GM19324 (cell line): ENCODE results near the gene ART4.

Source experiments
- ATAC-seq: cut with Tn5 transposase; IDR thresholded peaks from one replicate; pipeline ENCODE4 v1.9.1; 2021; ENCODE audit warnings: mild to moderate bottlenecking, moderate library complexity; ENCODE audit not compliant: unreplicated experiment, low FRiP score

Gene ART4

GRCh38 chr12:14814014-14814413 lies 29.3 kb downstream of the ART4 start, which contains the start of gene SMCO3:
SMCO3 (minus strand) TSS chr12:14814182; CDS start chr12:14806680, 7,502 bp downstream.
- no peak for ATAC-seq

- ATAC-seq, result no peak
Observed at GRCh38 chr12:14811486-14811885, 31.8 kb downstream of the ART4 start.

- ATAC-seq, result no peak
Observed at GRCh38 chr12:14810953-14811483, 32.3 kb downstream of the ART4 start.

GRCh38 chr12:14810167-14810952 lies 33.0 kb downstream of the ART4 start:
- ATAC-seq, result no peak

GRCh38 chr12:14803830-14804160 lies 39.5 kb downstream of the ART4 start:
- ATAC-seq, result peak; percentile 28

- peak; percentile 99 for ATAC-seq
Observed at GRCh38 chr12:14803011-14803829, 40.1 kb downstream of the ART4 start, which contains the start of the genes C12orf60 and WBP11. C12orf60 (plus strand) TSS chr12:14803670; CDS start chr12:14822936, 19,266 bp downstream. WBP11 (minus strand) TSS chr12:14803478; CDS start chr12:14801383, 2,095 bp downstream.

GRCh38 chr12:14802721-14803010 lies 40.7 kb downstream of the ART4 start:
- no peak for ATAC-seq

GRCh38 chr12:14802247-14802646 lies 41.1 kb downstream of the ART4 start:
- no peak for ATAC-seq

GRCh38 chr12:14795028-14795448 lies 48.3 kb downstream of the ART4 start:
- ATAC-seq, result no peak

- no peak for ATAC-seq
Observed at GRCh38 chr12:14785568-14785967, 57.8 kb downstream of the ART4 start.

GRCh38 chr12:14784471-14784870 lies 58.9 kb downstream of the ART4 start:
- no peak for ATAC-seq

GRCh38 chr12:14782756-14783155 lies 60.6 kb downstream of the ART4 start:
- no peak for ATAC-seq

- no peak for ATAC-seq
Observed at GRCh38 chr12:14781563-14781962, 61.8 kb downstream of the ART4 start.

- ATAC-seq, result no peak
Observed at GRCh38 chr12:14780859-14781258, 62.5 kb downstream of the ART4 start.

GRCh38 chr12:14779834-14780233 lies 63.5 kb downstream of the ART4 start:
- no peak for ATAC-seq

- no peak for ATAC-seq
Observed at GRCh38 chr12:14777271-14777670, 66.1 kb downstream of the ART4 start.

GRCh38 chr12:14776236-14776961 lies 66.9 kb downstream of the ART4 start:
- ATAC-seq, result no peak

- no peak for ATAC-seq
Observed at GRCh38 chr12:14775636-14775980, 67.7 kb downstream of the ART4 start.
